Eye (tissue), 1 donor: ENCODE data around the gene NXF1.
"Not testable (repeated sequence)": the region's sequence is repeated elsewhere in the genome, so short reads cannot be mapped to it uniquely, and the experiment has no call there.

Source experiments
- DNase-seq: peaks from one replicate; pipeline ENCODE4 v3.0.0-alpha.2; 2015

NXF1 gene

DNA sequence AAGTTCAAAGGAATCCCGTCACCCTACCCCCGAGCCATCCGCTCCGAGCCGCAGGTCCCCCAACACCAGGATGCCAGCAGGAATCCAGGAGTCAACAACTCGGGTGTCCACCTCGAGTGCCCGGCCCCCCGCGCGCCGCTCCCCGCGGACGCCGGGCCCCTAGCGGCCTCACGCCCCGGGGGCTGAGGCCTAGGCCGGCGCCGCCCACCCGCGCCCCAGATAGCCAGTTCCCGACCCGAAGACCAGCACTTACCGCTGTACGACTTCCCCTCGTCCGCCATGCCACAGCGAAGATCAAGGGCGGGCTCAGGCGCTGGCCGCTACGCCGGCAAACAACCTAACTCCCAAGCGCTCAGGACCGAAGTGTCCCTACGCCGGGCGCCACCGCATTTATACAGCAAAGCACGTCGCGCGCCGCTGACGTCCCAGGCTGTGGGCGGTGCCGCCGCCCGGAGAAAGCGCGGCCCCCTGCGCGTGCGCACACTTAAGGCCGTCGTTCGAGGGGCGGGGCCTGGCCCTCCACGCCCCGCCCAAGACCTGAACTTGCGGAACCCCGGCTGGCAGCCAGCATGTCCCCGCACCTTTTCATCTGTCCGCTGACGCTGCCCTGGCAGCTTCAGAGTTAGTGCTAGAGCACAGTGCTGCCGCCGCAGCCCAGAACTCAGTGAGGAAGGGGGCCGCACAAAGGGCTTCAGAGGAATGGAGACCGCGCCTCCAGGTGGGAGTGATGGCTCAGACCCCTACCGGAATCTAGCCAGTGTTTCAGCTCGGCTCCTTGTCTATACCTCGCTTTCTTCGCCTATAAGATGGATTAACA lies at the start of gene NXF1:
Gene NXF1, minus strand, starts transcription at position 365 of the 817 bp plus-strand sequence. Its CDS starts 84 bp downstream, at position 281.
- peak; percentile 99 for DNase-seq

DNA sequence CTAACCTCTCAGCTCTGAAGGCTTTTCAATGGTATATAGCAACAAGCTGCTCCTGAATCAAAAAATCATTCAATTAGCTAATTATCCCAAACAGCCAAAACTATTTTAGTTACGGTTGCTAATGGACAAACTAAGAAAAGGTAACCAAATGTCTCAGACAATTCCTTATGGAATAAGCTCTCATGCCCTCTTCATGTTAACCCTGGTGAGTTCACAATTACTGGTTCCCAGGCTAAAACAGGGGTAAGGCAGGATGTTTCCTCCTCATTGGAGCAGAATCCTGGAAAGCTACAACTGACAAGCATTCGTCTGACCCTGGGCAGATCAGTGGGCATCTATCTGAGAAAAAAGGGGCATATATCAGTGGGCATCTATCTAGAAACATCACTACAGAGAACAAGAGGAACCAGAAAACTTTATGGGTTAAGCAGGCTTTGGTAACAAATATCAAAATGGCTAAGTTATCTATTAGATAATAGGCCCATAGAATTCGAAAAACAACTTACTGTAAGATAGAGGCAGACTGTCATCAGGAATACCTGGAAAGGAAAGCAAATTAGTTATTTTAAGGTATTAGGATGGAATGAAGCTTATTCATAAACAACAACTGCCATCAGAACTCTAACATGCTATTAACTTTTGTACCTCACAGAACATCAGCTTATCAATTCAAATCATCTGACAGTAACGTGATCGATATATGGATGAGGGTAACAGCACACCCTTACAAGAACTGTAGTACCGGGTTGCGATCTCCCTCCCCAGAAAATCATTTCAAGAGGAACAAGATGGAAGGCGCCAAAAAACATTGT lies 49.0 kb upstream of the NXF1 start:
- DNase-seq: no peak

DNA sequence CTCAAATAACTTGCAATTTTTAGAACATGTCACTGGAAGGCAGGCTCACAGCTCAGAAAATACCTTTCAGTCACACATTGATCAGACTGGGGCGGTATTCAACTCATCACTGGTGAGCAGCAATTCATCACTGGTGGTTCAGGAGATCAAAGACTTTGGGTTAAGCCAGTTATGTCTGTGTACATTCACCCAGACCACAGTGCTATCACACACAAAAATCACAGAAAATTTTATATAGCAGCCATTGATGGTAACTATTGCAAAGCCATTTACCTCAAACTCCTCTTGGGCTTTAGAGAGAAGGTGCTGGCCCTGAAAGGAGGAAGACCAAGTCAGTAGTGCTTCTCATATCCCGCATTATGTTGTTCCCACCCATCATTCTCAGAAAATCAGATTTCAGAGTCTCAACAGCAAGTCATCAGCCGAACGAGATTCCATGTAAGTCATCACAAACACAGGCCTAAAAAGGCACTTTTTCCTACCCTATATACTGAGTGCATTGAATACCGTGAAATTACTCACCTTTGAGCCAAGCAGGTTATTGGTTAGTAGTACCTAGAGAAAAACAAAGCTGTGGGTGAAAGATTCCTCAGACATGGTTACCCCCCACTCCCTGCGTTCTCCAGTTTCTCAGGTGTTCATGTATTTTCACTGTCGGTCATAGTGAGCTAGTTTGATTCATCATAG lies 48.2 kb upstream of the NXF1 start:
- DNase-seq: peak; percentile 43

DNA sequence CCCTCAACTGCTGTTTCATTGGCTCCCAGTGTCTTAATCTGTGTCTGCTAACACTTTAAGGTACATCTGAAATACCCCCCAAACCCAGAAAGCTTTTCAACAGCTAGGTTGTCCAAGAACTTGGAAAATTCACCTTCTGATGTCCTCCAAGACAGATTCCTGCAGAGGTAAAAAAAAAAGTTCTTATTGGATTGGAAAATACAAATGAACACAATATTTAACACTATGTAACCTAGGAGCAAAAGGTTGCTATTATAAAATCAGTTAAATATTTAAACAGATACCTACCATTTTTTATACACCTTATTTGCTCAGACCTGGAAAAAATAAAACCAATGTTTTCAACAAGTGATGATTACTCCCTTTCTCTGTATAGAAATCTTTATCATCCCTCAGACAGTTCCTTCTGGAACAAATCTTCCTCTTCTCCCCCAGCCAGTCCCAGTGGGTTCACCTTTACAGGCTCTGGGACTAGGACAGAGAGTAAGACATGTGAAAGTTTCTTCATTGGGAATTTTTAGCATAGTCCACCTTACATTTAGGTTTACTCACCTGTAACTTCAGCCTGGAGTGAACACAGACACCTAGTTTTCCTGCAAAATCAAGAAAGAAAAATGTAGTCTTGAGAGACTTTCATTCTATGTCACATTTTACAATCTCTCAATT lies 47.4 kb upstream of the NXF1 start:
- DNase-seq: no peak

DNA sequence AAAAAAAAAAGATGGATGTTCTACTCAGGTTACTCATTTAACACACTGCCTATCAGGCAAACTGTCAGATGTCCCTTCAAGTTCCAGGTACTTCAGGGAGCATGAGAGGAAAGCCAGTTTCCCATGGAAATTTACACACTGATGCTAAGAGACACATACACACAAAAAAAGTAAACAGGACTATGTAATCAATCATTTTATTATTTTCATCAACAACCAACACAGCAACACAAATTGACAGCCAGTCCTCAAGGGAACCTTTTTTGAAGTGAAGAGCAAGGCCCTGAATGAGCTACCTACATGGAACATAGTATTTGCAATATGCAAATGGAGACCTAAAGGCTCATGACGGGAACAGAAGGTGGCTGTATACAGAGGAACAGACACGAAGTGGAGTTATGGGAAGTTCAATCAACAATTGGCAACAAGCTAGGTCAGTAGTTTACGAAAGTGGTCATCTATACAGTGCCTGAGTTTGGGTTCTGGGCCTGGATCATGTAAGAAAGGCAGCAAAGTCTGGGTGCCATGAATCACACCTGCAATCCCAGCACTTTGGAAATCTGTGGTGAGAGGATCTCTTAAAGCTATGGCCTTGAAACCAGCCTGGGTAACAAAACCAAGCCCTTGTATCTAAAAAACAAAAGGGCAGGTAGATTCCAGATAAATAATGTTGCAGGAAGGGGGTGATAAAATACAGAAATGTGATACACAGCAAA lies 46.7 kb upstream of the NXF1 start:
- DNase-seq: no peak

DNA sequence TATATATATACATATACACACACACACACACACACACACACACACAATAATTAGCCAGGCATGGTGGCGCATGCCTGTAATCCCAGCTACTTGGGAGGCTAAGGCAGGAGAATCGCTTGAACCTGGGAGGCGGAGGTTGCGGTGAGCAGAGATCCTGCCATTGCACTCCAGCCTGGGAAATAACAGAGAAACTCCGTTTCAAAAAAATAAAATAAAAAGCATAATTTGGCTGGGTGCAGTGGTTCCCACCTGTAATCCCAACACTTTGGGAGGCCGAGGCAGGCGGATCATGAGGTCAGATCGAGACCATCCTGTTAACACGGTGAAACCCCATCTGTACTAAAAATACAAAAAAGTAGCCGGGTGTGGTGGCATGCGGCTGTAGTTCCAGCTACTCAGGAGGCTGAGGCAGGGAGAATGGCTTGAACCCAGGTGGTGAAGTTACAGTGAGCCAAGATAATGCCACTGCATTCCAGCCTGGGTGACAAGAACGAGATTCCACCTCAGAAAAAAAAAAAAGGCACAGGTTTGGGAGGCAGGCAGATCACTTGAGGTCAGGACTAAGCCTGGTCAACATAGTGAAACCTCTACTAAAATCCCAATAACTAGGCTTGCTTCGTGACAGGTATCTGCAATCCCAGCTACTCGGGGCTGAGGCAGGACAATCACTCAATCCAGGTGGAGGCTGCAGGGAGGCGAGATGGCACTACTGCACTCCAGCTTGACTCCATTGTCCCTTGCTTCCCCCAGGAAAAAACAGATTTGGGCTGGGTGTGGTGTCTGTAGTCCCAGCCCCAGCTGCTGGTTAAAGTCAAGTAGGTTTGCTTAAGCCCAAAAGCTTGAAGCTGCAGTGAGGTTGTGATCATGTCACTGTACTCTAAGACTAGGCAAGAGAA lies 45.9 kb upstream of the NXF1 start:
- DNase-seq: no peak

DNA sequence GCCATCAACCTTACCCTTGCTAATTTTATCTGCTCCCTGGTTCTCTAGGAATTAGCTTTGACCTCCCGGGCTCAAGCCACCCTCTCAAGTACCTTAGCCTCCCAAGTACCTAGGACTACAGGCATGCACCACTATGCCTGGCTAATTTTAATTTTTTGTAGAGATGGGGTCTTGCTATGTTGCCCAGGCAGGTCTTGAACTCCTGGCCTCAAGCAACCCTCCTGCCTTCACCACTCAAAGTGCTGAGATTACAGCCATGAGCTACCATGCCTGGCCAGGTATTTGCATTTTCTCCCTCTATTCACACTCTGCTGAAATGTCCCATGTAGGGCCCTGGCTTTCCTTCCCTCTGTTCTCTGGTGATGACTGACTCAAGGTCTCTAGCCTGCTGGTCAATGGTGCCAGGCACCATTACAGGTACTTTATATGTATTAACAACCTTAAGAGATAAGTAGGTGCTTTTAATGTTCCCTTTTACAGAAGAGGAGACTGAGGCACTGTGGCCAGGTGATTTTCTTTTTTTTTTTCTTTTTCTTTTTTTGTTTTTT lies 42.6 kb upstream of the NXF1 start:
- no peak for DNase-seq

DNA sequence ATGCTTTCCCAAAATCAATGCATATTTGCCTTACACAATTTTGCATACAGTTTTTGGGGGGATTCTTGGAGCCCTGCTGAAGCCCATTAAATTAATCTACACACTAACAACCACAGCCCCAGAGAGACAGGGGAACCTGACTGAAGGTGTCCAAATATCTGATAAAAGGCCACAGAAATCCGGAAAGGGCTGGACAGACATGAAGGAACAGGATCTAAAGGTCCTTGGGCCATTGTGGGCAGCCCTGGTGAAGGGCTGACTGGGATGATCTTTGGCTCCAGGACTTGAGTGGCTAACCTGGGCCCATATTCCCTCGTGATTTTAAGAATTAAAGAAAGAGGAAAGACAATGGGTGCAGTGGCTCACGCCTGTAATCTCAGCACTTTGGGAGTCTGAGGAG lies 40.9 kb upstream of the NXF1 start:
- DNase-seq: no peak

DNA sequence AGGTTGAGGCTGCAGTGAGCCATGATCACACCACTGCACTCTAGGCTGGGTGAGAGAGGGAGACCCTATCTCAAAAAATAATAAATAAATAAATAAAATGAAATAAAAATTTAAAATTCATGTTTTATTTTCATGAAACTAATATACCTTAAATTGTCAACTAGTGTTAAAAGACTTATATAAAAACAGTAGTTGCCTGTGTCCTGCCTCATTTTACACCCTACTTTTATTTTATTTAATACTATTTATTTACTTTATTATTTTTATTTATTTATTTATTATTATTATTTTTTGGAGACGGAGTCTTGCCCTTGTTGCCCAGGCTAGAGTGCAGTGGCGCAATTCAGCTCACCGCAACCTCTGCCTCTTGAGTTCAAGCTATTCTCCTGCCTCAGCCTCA lies 38.9 kb upstream of the NXF1 start:
- DNase-seq: no peak

DNA sequence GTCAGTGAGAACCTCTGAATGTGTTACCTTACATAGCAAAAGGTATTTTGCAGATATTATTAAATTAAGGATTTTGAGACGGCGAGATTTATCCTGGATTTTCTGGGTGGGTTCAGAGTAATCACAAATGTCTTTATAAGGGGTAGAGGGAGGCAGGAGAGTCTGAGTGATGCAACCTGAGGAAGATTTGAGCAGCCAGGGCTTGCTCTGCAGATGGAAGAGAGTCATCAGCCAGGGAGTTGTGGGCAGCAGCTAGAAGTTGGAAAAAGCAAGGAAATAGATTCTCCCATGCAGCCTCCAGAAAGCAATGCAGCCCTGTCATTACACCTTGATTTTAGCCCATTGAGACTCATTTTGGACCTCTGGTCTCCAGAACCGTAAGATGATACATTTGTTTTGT lies 38.2 kb upstream of the NXF1 start:
- no peak for DNase-seq

DNA sequence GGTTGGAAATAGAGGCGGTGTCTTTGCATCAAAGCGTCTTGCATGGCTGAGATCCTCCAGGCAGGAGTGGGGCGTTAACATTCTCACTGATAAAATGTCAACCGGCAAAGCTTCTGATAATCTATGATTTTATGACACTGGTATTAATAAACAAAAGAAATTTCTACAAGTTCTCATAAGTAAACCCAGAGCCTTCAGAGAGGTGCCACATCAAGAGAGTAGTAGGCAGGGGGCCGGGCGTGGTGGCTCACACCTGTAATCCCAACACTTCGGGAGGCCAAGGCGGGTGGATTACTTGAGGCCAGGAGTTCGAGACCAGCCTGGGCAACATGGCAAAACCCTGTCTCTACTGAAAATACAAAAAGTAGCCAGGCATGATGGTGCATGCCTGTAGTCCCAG lies 37.7 kb upstream of the NXF1 start:
- not testable (repeated sequence) for DNase-seq

DNA sequence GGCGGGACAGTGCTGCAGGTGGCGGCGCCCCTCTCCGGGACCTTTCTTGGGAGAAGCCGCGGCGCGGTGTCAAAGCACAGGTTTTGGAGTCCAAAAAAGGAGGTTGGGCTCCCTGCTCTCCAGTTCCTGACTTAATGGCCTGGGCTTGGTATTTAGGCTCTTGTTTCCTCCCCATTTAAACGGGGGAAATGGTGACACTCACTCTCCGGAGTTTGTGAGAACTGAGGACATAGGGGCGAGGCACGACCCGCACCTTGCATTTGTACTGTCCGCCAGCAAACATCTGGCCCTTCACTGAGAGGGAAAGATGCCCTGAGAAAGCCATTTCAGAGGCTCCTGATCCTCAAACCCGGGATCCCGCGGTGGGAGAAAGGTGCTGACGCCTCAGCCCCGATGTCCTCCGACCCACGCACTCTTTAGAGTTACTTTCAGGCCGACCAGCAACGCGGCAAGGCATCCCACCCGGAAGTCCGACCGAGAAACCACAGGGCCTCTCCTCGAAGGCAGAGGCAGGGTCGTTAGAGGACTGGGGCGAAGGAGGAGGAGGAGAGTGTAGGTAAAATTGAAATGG lies 37.0 kb upstream of the NXF1 start:
- DNase-seq: no peak

DNA sequence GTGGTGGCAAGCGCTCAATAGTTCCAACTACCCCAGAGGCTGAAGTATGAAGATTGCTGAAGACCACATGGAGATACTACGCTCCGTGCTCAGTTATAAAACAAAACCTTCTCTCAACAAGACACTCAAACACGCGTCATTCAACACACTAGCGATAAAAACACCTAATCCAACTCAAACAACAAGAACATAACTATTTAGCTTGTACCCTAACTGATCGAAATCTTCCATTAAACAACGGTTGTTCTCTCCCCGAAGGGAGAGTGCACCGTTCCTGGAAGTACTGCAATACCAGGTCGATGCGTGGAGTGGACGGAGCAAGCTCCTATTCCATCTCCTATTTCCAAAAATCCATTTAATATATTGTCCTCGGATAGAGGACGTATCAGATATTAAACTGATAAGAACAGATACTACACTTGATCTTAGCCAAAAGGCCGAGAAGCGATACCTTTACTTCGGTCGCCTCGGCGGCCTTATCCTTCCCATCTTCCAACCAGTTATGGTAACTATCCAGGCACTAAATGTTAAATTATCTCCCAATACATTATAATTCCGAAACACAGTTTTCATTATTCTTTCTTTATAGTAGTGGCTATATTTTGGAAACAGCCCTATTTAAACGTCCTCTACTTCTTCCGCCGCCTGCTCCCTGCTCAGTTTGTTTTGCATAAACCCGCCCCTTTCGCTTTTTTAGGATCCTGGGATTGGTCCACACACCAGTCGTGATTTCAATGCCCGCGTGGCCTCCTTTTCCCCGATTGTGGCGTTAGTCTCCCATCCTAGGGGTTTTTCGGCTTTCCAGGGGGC lies 36.3 kb upstream of the NXF1 start:
- peak; percentile 99 for DNase-seq

DNA sequence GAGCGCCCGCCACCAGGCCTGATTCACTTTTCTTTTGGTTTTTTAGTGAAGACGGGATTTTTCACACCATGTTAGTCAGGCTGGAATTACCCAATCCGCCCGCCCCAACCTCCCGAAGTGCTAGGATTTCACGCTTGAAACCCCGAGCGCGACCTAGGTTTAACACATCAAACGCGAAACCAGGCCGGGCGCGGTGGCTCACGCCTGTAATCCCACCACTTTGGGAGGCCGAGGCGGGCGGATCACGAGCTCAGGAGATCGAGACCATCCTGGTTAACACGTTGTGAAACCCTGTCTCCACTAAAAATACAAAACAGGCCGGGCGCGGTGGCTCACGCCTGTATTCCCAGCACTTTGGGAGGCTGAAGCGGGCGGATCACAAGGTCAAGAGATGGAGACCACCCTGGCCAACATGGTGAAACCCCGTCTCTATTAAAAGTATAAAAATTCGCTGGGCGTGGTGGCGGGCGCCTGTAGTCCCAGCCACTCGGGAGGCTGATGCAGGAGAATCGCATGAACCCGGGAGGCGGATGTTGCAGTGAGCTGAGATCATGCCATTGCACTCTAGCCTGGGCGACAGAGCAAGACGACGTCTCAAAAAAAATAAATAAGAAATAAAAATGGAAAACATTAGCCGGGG lies 35.6 kb upstream of the NXF1 start:
- peak; percentile 87 for DNase-seq

DNA sequence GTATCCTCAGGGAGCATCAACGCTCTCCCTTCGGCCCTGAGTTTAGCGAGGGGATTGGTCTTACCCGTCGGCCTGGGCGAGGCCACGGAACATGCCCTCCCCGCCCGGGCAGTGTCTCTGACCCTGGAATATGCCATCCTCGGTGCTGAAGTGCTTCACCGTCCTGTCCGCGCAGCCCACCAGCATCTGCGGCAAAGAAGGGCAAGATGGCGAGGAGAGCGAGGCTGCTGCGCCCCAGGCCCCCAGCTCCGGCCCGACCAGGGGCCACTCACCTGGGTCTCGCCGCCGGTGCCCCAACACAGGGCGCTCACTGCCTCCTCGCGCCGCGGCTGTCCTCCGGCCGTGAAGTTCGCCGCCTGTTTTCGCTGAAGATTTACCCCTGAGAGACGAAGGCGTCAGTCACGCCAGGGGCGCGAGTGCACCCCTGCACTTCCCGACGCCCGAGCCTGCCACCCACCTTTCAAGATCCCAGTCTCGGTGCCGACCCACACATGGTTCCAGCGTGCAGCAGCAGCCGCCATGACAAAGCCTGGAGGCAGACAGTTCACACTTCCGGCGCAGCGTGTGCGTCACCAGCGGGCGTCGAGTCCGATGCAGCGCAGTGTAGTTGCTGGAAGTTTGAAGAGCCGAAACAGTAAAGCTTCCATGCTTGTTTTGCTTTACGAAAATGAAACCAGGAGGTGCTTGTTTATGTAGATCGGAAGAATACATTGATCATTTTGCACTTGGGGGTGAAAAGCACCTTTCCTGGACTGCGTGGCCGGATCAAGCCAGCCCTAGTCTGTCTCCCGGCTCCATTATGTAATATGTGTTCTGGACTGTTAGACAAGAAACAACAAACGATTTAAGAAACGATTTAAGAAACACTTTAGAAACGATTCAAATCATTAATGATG lies 34.1 kb upstream of the NXF1 start, which contains the start of gene WDR74:
Gene WDR74, minus strand, starts transcription at position 541 of the 896 bp plus-strand sequence. Its CDS starts 20 bp downstream, at position 521.
- DNase-seq: peak; percentile 98

DNA sequence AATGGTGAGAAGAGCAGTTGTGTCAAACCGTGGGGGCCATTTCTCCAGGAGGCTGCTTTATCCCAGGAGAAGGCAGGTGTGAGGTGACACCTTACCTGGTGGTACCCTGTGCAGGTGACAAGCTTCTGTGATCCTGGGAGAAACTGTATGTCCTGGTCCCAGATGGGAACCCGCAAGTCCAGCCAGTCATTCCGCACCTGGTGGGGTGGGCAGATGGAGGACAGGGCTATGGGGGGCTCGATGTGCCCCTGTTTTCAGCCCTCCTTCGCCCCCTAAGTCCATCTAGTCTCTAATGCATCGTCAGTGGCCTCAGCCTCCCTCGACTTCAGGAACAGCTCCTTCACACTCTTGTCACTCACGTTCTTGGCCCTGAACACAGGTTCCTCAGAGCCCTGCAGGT lies 30.1 kb upstream of the NXF1 start:
- no peak for DNase-seq

DNA sequence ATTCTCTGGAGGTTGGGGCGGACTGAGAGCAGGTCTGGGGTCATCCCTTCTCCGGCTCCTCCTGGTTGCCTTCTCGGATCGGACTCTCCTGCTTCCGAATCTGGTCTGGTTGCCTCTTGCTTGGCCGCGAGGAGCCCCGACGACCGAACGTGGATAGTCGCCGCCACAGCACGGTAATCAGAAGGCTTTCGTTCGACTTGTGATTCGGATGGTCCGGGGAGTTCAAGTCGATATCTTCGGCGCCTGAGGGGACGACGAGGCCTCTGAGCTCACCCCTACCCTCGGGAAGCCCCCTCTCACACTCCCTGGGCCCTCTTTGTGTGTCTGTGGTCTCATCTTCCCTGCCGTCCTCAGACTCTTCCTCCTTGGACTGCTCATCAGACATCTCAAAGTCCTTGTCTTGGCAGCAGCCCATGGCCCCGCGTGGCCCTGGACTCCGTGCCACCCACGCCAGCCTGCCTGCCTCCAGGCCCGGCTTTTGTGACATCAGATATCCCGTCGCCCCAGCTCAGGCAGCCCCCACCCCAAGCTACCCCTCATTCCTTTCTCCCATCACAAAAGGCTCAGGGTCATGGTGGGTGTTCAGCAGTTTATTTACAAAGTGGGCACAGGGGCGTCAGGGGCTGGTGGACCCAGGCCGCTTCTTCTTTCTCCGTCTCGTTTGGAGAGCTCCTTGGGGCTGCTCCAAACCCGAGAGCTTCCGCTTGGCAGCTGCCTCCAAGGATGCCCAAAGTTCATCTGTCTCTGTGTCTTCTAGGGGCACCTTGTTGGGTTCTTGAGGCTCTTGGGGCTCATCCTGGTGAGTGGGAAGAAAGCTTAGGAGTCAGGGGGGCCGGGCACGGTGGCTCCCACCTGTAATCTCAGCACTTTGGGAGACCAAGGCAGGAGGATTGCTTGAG lies 27.3 kb upstream of the NXF1 start, which contains the start of gene TEX54:
Gene TEX54, minus strand, starts transcription at position 506 of the 899 bp plus-strand sequence.
- no peak for DNase-seq
